A204.1 (cell line): Measurements from ENCODE around the gene USP37.

Source experiments
- FAIRE-seq: peaks from 2 replicates; lab custom pipeline; 2012; peaks lifted over from hg19 to GRCh38; lab: Jason Lieb, UNC

USP37 gene

GRCh38 chr2:218401890-218402289 lies 166.3 kb downstream of the USP37 start:
- no peak for FAIRE-seq

- FAIRE-seq: no peak
These were observed 166.9 kb downstream of the USP37 start for GRCh38 chr2:218400930-218401881.
